SK-N-SH treated with all-trans-retinoic acid at 6 μM for 48 hours (cell line): ENCODE data around the gene RECQL5.

Experiments used
- ATAC-seq: fragments of 200-7000 bp; cut with Tn5 transposase; 3 replicates; pipeline ENCODE4 v1.9.1; 2020; ENCODE audit warnings: mild to moderate bottlenecking, moderate library complexity
- ARNTL ChIP-seq: fragments of 450-650 bp; formaldehyde crosslinking; IDR thresholded peaks from 2 replicates; pipeline ENCODE4 v1.5.0; 2020; ENCODE audit warnings: low read depth, mild to moderate bottlenecking, moderate library complexity, borderline replicate concordance
- BACH2 ChIP-seq: fragments of 250-450 bp; sonication (Bioruptor Pico); IDR thresholded peaks from 2 replicates; pipeline ENCODE4 v1.9.0; 2021; ENCODE audit warnings: mild to moderate bottlenecking, borderline replicate concordance
- CSDC2 ChIP-seq: fragments of 250-450 bp; sonication (Bioruptor Pico); IDR thresholded peaks from 2 replicates; pipeline ENCODE4 v1.5.0; 2020; ENCODE audit warnings: mild to moderate bottlenecking, moderate library complexity
- ESRRG ChIP-seq: fragments of 250-450 bp; sonication (Bioruptor Pico); IDR thresholded peaks from 2 replicates; pipeline ENCODE4 v1.6.1; 2021; ENCODE audit warnings: mild to moderate bottlenecking
- OSR1 ChIP-seq: fragments of 250-450 bp; sonication (Bioruptor Pico); IDR thresholded peaks from 2 replicates; pipeline ENCODE4 v1.8.0; 2022; ENCODE audit warnings: moderate library complexity, mild to moderate bottlenecking, inconsistent platforms
- PATZ1 ChIP-seq: fragments of 250-450 bp; sonication (Bioruptor Pico); IDR thresholded peaks from 2 replicates; pipeline ENCODE4 v1.8.0; 2020; ENCODE audit warnings: mild to moderate bottlenecking, moderate library complexity, borderline replicate concordance
- PPARA ChIP-seq: fragments of 250-450 bp; sonication (Bioruptor Pico); IDR thresholded peaks from 2 replicates; pipeline ENCODE4 v1.5.0; 2020; ENCODE audit warnings: mild to moderate bottlenecking, borderline replicate concordance
- RARB ChIP-seq: fragments of 250-450 bp; sonication (Bioruptor Pico); IDR thresholded peaks from 2 replicates; pipeline ENCODE4 v1.8.0; 2021; ENCODE audit warnings: mild to moderate bottlenecking, moderate library complexity
- SNAI2 ChIP-seq: fragments of 250-450 bp; sonication (Bioruptor Pico); IDR thresholded peaks from 2 replicates; pipeline ENCODE4 v1.5.0; 2020; ENCODE audit warnings: mild to moderate bottlenecking, moderate library complexity
- TCF4 ChIP-seq: fragments of 250-450 bp; sonication (Bioruptor Pico); IDR thresholded peaks from 2 replicates; pipeline ENCODE4 v1.8.0; 2021; ENCODE audit warnings: mild to moderate bottlenecking, moderate library complexity, borderline replicate concordance
- TOX ChIP-seq: fragments of 250-450 bp; sonication (Bioruptor Pico); IDR thresholded peaks from 2 replicates; pipeline ENCODE4 v1.8.0; 2021; ENCODE audit warnings: mild to moderate bottlenecking, moderate library complexity, borderline replicate concordance
- TSHZ2 ChIP-seq: fragments of 250-450 bp; sonication (Bioruptor Pico); IDR thresholded peaks from 2 replicates; pipeline ENCODE4 v1.5.0; 2020; ENCODE audit warnings: mild to moderate bottlenecking, moderate library complexity
- ZC3H10 ChIP-seq: fragments of 250-450 bp; sonication (Bioruptor Pico); IDR thresholded peaks from 2 replicates; pipeline ENCODE4 v1.5.1; 2021; ENCODE audit warnings: mild to moderate bottlenecking, moderate library complexity
- ZFP3 ChIP-seq: fragments of 250-450 bp; sonication (Bioruptor Pico); IDR thresholded peaks from 2 replicates; pipeline ENCODE4 v1.5.0; 2020; ENCODE audit warnings: mild to moderate bottlenecking, moderate library complexity
- ZFP30 ChIP-seq: fragments of 450-650 bp; formaldehyde crosslinking; IDR thresholded peaks from 2 replicates; pipeline ENCODE4 v1.5.0; 2022; ENCODE audit warnings: mild to moderate bottlenecking, moderate library complexity
- ZNF565 ChIP-seq: fragments of 450-650 bp; formaldehyde crosslinking; conservative IDR thresholded peaks from 2 replicates; pipeline ENCODE4 v1.5.0; 2020; ENCODE audit warnings: low read depth, mild to moderate bottlenecking, moderate library complexity
- ZNF70 ChIP-seq: fragments of 450-650 bp; formaldehyde crosslinking; IDR thresholded peaks from 2 replicates; pipeline ENCODE4 v1.5.0; 2020; ENCODE audit warnings: mild to moderate bottlenecking, moderate library complexity
- ZNF8 ChIP-seq: fragments of 450-650 bp; formaldehyde crosslinking; IDR thresholded peaks from 2 replicates; pipeline ENCODE4 v1.5.0; 2020; ENCODE audit warnings: mild to moderate bottlenecking, moderate library complexity
- TF ChIP-seq, protein P1 (sequence below): fragments of 250-450 bp; sonication (Bioruptor Pico); IDR thresholded peaks from 2 replicates; pipeline ENCODE4 v1.5.1; 2021; ENCODE audit warnings: mild to moderate bottlenecking, moderate library complexity
- TF ChIP-seq, protein P2 (sequence below): fragments of 250-450 bp; sonication (Bioruptor Pico); IDR thresholded peaks from 2 replicates; pipeline ENCODE4 v1.8.0; 2021; ENCODE audit warnings: low read depth, mild to moderate bottlenecking, moderate library complexity, borderline replicate concordance
- TF ChIP-seq, protein P3 (sequence below): fragments of 250-450 bp; sonication (Bioruptor Pico); IDR thresholded peaks from 2 replicates; pipeline ENCODE4 v1.5.1; 2020; ENCODE audit warnings: low read depth, mild to moderate bottlenecking, moderate library complexity

The RECQL5 gene

GRCh38 chr17:75619506-75620431, 47.2 kb downstream of the RECQL5 start:
- TF ChIP-seq OSR1 (CRISPR knock-in tag) (no peak), ZNF70 (no peak), PATZ1 (CRISPR knock-in tag) (no peak), PPARA (CRISPR knock-in tag) (no peak), ZNF565 (CRISPR knock-in tag) (no peak), ZFP3 (CRISPR knock-in tag) (no peak), ZFP30 (CRISPR knock-in tag) (no peak), RARB (CRISPR knock-in tag) (no peak), TSHZ2 (CRISPR knock-in tag) (no peak), ARNTL (no peak)
- TF ChIP-seq, protein P1, sequence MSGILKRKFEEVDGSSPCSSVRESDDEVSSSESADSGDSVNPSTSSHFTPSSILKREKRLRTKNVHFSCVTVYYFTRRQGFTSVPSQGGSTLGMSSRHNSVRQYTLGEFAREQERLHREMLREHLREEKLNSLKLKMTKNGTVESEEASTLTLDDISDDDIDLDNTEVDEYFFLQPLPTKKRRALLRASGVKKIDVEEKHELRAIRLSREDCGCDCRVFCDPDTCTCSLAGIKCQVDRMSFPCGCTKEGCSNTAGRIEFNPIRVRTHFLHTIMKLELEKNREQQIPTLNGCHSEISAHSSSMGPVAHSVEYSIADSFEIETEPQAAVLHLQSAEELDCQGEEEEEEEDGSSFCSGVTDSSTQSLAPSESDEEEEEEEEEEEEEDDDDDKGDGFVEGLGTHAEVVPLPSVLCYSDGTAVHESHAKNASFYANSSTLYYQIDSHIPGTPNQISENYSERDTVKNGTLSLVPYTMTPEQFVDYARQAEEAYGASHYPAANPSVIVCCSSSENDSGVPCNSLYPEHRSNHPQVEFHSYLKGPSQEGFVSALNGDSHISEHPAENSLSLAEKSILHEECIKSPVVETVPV (CRISPR knock-in tag), result no peak
- TF ChIP-seq, all 23 proteins: peak for 0
- ATAC-seq, result peak; percentile 77

GRCh38 chr17:75617675-75618074, 49.3 kb downstream of the RECQL5 start:
- TF ChIP-seq, protein P2, sequence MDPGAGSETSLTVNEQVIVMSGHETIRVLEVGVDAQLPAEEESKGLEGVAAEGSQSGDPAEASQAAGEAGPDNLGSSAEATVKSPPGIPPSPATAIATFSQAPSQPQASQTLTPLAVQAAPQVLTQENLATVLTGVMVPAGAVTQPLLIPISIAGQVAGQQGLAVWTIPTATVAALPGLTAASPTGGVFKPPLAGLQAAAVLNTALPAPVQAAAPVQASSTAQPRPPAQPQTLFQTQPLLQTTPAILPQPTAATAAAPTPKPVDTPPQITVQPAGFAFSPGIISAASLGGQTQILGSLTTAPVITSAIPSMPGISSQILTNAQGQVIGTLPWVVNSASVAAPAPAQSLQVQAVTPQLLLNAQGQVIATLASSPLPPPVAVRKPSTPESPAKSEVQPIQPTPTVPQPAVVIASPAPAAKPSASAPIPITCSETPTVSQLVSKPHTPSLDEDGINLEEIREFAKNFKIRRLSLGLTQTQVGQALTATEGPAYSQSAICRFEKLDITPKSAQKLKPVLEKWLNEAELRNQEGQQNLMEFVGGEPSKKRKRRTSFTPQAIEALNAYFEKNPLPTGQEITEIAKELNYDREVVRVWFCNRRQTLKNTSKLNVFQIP (CRISPR knock-in tag), result no peak
- TF ChIP-seq, all 23 proteins: peak for 0
- ATAC-seq, result no peak

GRCh38 chr17:75617218-75617617, 49.7 kb downstream of the RECQL5 start:
- no peak for ATAC-seq
- TF ChIP-seq ZNF70 (no peak), ZNF8 (CRISPR knock-in tag) (no peak), TOX (CRISPR knock-in tag) (no peak), BACH2 (CRISPR knock-in tag) (no peak), ZFP3 (CRISPR knock-in tag) (no peak), CSDC2 (CRISPR knock-in tag) (no peak), SNAI2 (no peak), ZC3H10 (CRISPR knock-in tag) (no peak), RARB (CRISPR knock-in tag) (no peak), ESRRG (CRISPR knock-in tag) (no peak), ZNF565 (CRISPR knock-in tag) (no peak), TCF4 (CRISPR knock-in tag) (no peak), OSR1 (CRISPR knock-in tag) (no peak), PPARA (CRISPR knock-in tag) (no peak)
- TF ChIP-seq, protein P3, sequence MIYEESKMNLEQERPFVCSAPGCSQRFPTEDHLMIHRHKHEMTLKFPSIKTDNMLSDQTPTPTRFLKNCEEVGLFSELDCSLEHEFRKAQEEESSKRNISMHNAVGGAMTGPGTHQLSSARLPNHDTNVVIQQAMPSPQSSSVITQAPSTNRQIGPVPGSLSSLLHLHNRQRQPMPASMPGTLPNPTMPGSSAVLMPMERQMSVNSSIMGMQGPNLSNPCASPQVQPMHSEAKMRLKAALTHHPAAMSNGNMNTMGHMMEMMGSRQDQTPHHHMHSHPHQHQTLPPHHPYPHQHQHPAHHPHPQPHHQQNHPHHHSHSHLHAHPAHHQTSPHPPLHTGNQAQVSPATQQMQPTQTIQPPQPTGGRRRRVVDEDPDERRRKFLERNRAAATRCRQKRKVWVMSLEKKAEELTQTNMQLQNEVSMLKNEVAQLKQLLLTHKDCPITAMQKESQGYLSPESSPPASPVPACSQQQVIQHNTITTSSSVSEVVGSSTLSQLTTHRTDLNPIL (CRISPR knock-in tag), result no peak
- TF ChIP-seq, protein P2 (CRISPR knock-in tag), result no peak
- TF ChIP-seq, protein P1 (CRISPR knock-in tag), result no peak
